OCI-LY1 (cell line): ENCODE data around the gene SORT1.

Experiments used
- CTCF ChIP-seq: fragments of 200-600 bp; sonication (generic), shearing (Covaris generic); IDR thresholded peaks from 2 replicates; pipeline ENCODE4 v1.5.1; 2017; ENCODE audit warnings: mild to moderate bottlenecking, antibody characterized with exemption, low read length, moderate library complexity, mixed read lengths
- EZH2 ChIP-seq: fragments of 200-600 bp; sonication (generic), shearing (Covaris generic); IDR thresholded peaks from 2 replicates; pipeline ENCODE4 v1.8.0; 2017; ENCODE audit warnings: borderline replicate concordance, mixed run types, mild to moderate bottlenecking, antibody characterized with exemption, low read length, moderate library complexity, mixed read lengths

- TF ChIP-seq CTCF (no peak), EZH2 (no peak)
Observed at GRCh38 chr1:109388208-109388711, 9.5 kb downstream of the SORT1 start.
